Measurements from ENCODE around the gene EPHB2.

GRCh38 chr1:22953057-22953739 lies 242.6 kb downstream of the EPHB2 start:
- no peak for TF ChIP-seq EZH2phosphoT487 (IDR thresholded peaks at IDR 0.05; ENCODE audit: borderline replicate concordance, low read depth, low read length)
- TF ChIP-seq, protein P1, sequence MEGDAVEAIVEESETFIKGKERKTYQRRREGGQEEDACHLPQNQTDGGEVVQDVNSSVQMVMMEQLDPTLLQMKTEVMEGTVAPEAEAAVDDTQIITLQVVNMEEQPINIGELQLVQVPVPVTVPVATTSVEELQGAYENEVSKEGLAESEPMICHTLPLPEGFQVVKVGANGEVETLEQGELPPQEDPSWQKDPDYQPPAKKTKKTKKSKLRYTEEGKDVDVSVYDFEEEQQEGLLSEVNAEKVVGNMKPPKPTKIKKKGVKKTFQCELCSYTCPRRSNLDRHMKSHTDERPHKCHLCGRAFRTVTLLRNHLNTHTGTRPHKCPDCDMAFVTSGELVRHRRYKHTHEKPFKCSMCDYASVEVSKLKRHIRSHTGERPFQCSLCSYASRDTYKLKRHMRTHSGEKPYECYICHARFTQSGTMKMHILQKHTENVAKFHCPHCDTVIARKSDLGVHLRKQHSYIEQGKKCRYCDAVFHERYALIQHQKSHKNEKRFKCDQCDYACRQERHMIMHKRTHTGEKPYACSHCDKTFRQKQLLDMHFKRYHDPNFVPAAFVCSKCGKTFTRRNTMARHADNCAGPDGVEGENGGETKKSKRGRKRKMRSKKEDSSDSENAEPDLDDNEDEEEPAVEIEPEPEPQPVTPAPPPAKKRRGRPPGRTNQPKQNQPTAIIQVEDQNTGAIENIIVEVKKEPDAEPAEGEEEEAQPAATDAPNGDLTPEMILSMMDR (conservative IDR thresholded peaks at IDR 0.05; ENCODE audit: low read length), result no peak
